ENCODE measurements around the gene AXIN2.

GRCh38 chr17:65523411-65523810 is 38.0 kb downstream of the AXIN2 start:
- no peak for TF ChIP-seq CTCF (IDR thresholded peaks at IDR 0.05)
- TF ChIP-seq POLR2A (IDR thresholded peaks at IDR 0.05): no peak

Measured in ovary (tissue), 3 donors.